ENCODE data around the gene MYO1B. TPM values are rescaled to one million over a fixed set of nuclear protein-coding genes. Genes with fewer than 3 reads are reported as not detected.

MYO1B gene
- total RNA-seq, 1 experiment from 2014 or later: 241 TPM

- no peak overlapping the region for H3K4me3 Mint-ChIP-seq (ENCODE audit: unreplicated experiment)
Measured at GRCh38 chr2:191325651-191326365, 80.6 kb downstream of the MYO1B start.

GRCh38 chr2:191327484-191327883 is 82.3 kb downstream of the MYO1B start:
- Mint-ChIP-seq H3K27me3 (ENCODE audit: insufficient read depth, unreplicated experiment) (no peaks in the 10 kb centered on the region), H3K36me3 (ENCODE audit: insufficient read depth, unreplicated experiment) (peaks cover 23% of the 10 kb centered on the region), H3K4me3 (ENCODE audit: unreplicated experiment) (no peak overlapping the region), H3K27ac (ENCODE audit: low read depth, unreplicated experiment) (no peak overlapping the region), H3K9me3 (ENCODE audit: unreplicated experiment) (no peaks in the 10 kb centered on the region), H3K4me1 (ENCODE audit: insufficient read depth, unreplicated experiment) (peaks cover 5% of the 10 kb centered on the region)
- ChIA-PET CTCF (interaction anchor here (1.1 kb wide), 1 partner anchor 171 kb away, joined by 4 read pairs; no protein-coding TSS in a partner anchor), POLR2A (interaction anchor here (1.5 to 2.4 kb wide), 2 partner anchors 9 to 21 kb away, joined by 5 to 11 read pairs; no protein-coding TSS in a partner anchor)
- no peak for TF ChIP-seq CTCF (IDR thresholded peaks at IDR 0.05; ENCODE audit: unreplicated experiment)
- no TSS peak for BruUV-seq (replicated peaks)
- intact Hi-C loops (cut with micrococcal nuclease): no loop called here
- DNase-seq (ENCODE audit: unreplicated experiment): no peak

More at GRCh38 chr2:191325651-191326365, 80.6 kb downstream of the MYO1B start:
- BruUV-seq (replicated peaks): no TSS peak
- POLR2A ChIA-PET: interaction anchor here (0.7 to 1.2 kb wide), 4 partner anchors 11 to 80 kb away, joined by 3 to 5 read pairs (median 4); partner anchors contain the start of gene MYO1B
- Mint-ChIP-seq H3K27ac (ENCODE audit: low read depth, unreplicated experiment) (no peak overlapping the region), H3K4me1 (ENCODE audit: insufficient read depth, unreplicated experiment) (peaks cover 16% of the 10 kb centered on the region), H3K27me3 (ENCODE audit: insufficient read depth, unreplicated experiment) (no peaks in the 10 kb centered on the region), H3K9me3 (ENCODE audit: unreplicated experiment) (no peaks in the 10 kb centered on the region), H3K36me3 (ENCODE audit: insufficient read depth, unreplicated experiment) (peaks cover 16% of the 10 kb centered on the region)
- no peak for TF ChIP-seq CTCF (IDR thresholded peaks at IDR 0.05; ENCODE audit: unreplicated experiment)
- DNase-seq (ENCODE audit: unreplicated experiment): no peak
- CTCF ChIA-PET: interaction anchor here (0.6 to 0.9 kb wide), 3 partner anchors 9 to 162 kb away, joined by 3 to 4 read pairs (median 3); no protein-coding TSS in a partner anchor
- intact Hi-C loops (cut with micrococcal nuclease): no loop called here

GRCh38 chr2:191328150-191328809 is 83.1 kb downstream of the MYO1B start:
- no TSS peak for BruUV-seq (replicated peaks)

More at GRCh38 chr2:191328150-191328809, 83.1 kb downstream of the MYO1B start:
- ChIA-PET CTCF (interaction anchor here (0.7 to 1.1 kb wide), 3 partner anchors 13 to 172 kb away, joined by 3 to 6 read pairs (median 4); no protein-coding TSS in a partner anchor), POLR2A (interaction anchor here (0.9 to 2.4 kb wide), 5 partner anchors 10 to 29 kb away, joined by 3 to 11 read pairs (median 5); no protein-coding TSS in a partner anchor)
- H3K9me3 Mint-ChIP-seq (ENCODE audit: unreplicated experiment): no peaks in the 10 kb centered on the region
- H3K27me3 Mint-ChIP-seq (ENCODE audit: insufficient read depth, unreplicated experiment): no peaks in the 10 kb centered on the region
- no peak overlapping the region for H3K27ac Mint-ChIP-seq (ENCODE audit: low read depth, unreplicated experiment)
- no peak overlapping the region for H3K4me3 Mint-ChIP-seq (ENCODE audit: unreplicated experiment)
- intact Hi-C loops (cut with micrococcal nuclease): no loop called here
- no peak for TF ChIP-seq CTCF (IDR thresholded peaks at IDR 0.05; ENCODE audit: unreplicated experiment)
- DNase-seq (ENCODE audit: unreplicated experiment): no peak
- H3K4me1 Mint-ChIP-seq (ENCODE audit: insufficient read depth, unreplicated experiment): peaks cover 5% of the 10 kb centered on the region
- peaks cover 19% of the 10 kb centered on the region for H3K36me3 Mint-ChIP-seq (ENCODE audit: insufficient read depth, unreplicated experiment)

Measured in MCF 10A (cell line).